ENCODE measurements around the gene APOD.
A peak's percentile ranks its signal among the peaks of the same experiment; 100 is the strongest.

Gene APOD

DNA sequence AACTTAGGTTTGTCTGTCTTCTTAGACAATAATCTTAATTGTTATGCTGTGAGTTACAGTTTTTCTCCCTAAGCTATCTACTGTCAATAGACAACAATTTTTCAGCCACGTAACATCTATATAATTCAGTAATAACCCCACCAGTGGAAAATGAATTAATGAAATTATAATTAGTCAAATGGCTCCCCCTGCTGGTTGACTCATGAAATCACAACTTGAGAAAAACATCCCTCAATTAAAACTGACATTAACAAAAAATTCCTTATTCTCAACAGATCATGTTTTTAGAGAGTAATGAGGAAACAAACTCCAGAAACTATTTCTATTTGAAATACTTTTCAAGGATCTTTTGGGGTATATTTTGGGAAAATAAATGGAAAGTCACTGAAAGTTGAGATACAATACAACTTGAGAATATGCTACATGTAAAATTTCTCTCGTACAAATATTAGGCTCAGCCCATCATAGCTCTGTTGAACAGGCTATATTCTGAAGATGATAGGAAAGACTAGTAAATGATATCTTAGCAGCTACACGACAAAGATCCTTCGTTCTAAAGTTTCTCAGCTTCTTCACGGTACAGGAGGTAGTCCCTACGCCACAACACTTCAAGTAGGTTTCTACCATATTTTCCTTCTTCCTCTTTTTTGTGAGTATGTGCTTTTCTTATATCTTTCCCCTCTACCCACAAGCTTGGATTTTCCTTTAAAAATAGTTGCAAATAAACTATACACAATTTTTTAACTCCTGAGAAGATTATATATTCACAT is 61.3 kb downstream of the APOD start:
- DNase-seq, result peak; percentile 36
